Measurements from ENCODE around the gene MAGI2. TPM values are rescaled to one million over a fixed set of nuclear protein-coding genes. Genes with fewer than 3 reads are reported as not detected.
A peak's percentile ranks its signal among the peaks of the same experiment; 100 is the strongest.

MAGI2 gene
- total RNA-seq, 2 experiments from 2014 or later: 0.03 to 0.17 TPM

DNA sequence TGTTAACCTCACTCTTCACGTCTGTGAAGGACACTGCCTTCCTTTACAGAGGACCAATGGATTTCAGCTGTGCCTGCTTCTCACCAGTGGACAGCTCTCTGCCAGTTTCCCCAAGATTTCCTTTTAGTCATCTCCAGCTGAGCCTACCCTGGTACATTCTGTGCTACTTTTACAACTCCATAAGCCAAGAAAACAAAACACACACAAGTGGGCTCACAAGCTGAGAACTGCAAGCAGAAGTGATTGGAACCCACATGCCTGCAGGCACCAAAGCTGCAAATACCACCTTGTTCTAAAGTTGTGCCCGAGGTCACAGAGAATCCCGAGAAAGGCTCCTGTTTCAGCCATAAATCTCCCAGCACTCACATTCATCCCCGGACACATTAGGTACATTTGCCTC lies 1018.1 kb downstream of the MAGI2 start:
- H3K4me2 ChIP-seq (ENCODE audit: low read length): no peak overlapping the region

DNA sequence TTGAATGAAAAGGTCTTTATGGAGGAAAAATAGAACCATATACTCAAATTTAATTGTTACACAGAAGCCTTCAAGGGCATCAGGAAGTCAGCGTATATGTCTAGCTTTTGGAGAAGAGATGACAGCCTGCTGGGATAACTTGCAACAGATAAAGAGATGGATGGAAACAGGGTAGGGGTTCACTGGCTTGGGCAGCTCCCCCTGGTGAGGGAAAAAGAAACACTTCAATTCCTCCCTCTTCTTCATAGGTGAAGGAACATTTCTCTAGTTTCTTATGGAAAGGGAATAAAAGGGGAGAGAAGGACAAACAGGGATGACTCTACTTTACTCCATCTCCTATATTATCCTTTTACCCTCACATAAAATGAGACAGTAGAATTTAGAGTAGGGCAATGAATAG lies 1019.2 kb downstream of the MAGI2 start:
- ChIA-PET POLR2A (no interaction called here), CTCF (ENCODE audit: unreplicated experiment) (no interaction called here)
- no peaks in the 10 kb centered on the region for H4K20me1 ChIP-seq (ENCODE audit: insufficient read depth, low read length)
- H3K36me3 ChIP-seq (ENCODE audit: insufficient read depth, low read length): no peaks in the 10 kb centered on the region
- H3K4me2 ChIP-seq (ENCODE audit: low read length): no peak overlapping the region
- H3K4me3 ChIP-seq (ENCODE audit: low read depth, low read length, poor library complexity, severe bottlenecking): no peak overlapping the region
- no peaks in the 10 kb centered on the region for H3K4me1 ChIP-seq (ENCODE audit: insufficient read depth, low read length, poor library complexity, severe bottlenecking)
- intact Hi-C loops (cut with micrococcal nuclease; ENCODE audit: unreplicated experiment): no loop called here
- no peaks in the 10 kb centered on the region for H3K9me2 ChIP-seq (ENCODE audit: insufficient read depth, low read length)
- DNase-seq (ENCODE audit: low spot score): no peak
- no peaks in the 10 kb centered on the region for H3K79me2 ChIP-seq (ENCODE audit: insufficient read depth, low read depth, low read length)
- TF ChIP-seq EZH2phosphoT487 (IDR thresholded peaks at IDR 0.05; ENCODE audit: borderline replicate concordance, low read depth, low read length): no peak
- TF ChIP-seq, protein P1, sequence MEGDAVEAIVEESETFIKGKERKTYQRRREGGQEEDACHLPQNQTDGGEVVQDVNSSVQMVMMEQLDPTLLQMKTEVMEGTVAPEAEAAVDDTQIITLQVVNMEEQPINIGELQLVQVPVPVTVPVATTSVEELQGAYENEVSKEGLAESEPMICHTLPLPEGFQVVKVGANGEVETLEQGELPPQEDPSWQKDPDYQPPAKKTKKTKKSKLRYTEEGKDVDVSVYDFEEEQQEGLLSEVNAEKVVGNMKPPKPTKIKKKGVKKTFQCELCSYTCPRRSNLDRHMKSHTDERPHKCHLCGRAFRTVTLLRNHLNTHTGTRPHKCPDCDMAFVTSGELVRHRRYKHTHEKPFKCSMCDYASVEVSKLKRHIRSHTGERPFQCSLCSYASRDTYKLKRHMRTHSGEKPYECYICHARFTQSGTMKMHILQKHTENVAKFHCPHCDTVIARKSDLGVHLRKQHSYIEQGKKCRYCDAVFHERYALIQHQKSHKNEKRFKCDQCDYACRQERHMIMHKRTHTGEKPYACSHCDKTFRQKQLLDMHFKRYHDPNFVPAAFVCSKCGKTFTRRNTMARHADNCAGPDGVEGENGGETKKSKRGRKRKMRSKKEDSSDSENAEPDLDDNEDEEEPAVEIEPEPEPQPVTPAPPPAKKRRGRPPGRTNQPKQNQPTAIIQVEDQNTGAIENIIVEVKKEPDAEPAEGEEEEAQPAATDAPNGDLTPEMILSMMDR (conservative IDR thresholded peaks at IDR 0.05; ENCODE audit: low read length): peak; percentile 58
- BruUV-seq (replicated peaks): no TSS peak
- H3K9me3 ChIP-seq (ENCODE audit: low read length): no peaks in the 10 kb centered on the region
- H3K27ac ChIP-seq (ENCODE audit: low read depth, low read length, poor library complexity, severe bottlenecking): no peak overlapping the region
- no peak overlapping the region for H2AFZ ChIP-seq (ENCODE audit: low read length)

More for the DNA sequence above, 1018.1 kb downstream of the MAGI2 start:
- Histone ChIP-seq H4K20me1 (ENCODE audit: insufficient read depth, low read length) (no peaks in the 10 kb centered on the region), H3K36me3 (ENCODE audit: insufficient read depth, low read length) (no peaks in the 10 kb centered on the region), H2AFZ (ENCODE audit: low read length) (no peak overlapping the region), H3K9me3 (ENCODE audit: low read length) (no peaks in the 10 kb centered on the region), H3K9me2 (ENCODE audit: insufficient read depth, low read length) (no peaks in the 10 kb centered on the region), H3K4me3 (ENCODE audit: low read depth, low read length, poor library complexity, severe bottlenecking) (no peak overlapping the region), H3K4me1 (ENCODE audit: insufficient read depth, low read length, poor library complexity, severe bottlenecking) (no peaks in the 10 kb centered on the region), H3K79me2 (ENCODE audit: insufficient read depth, low read depth, low read length) (no peaks in the 10 kb centered on the region), H3K27ac (ENCODE audit: low read depth, low read length, poor library complexity, severe bottlenecking) (no peak overlapping the region)
- TF ChIP-seq, protein P1 (conservative IDR thresholded peaks at IDR 0.05; ENCODE audit: low read length): no peak
- TF ChIP-seq EZH2phosphoT487 (IDR thresholded peaks at IDR 0.05; ENCODE audit: borderline replicate concordance, low read depth, low read length): no peak
- no peak for DNase-seq (ENCODE audit: low spot score)
- no TSS peak for BruUV-seq (replicated peaks)
- intact Hi-C loops (cut with micrococcal nuclease; ENCODE audit: unreplicated experiment): no loop called here
- CTCF ChIA-PET (ENCODE audit: unreplicated experiment): no interaction called here
- POLR2A ChIA-PET: no interaction called here

DNA sequence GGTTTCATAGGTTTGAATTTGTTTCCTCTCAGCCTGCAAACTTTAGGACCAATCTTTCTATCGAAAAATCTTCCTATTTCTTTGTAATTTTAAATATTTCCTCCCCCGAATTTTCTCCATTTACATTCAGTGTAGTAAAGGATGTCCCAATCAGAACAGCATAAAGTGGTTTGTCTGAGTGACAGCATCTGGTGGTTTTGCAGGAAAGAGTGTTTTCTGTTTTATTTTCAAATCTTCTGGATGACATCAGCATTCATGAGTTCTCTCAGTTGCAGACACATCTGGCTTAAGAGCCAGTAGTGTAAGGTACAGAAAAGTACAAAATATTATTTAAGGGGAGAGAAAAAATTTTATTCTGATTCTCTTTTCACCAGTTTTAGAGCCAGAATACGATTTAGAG lies 1020.0 kb downstream of the MAGI2 start:
- Histone ChIP-seq H3K27ac (ENCODE audit: low read depth, low read length, poor library complexity, severe bottlenecking) (no peak overlapping the region), H3K4me2 (ENCODE audit: low read length) (no peak overlapping the region), H3K79me2 (ENCODE audit: insufficient read depth, low read depth, low read length) (no peaks in the 10 kb centered on the region), H3K4me3 (ENCODE audit: low read depth, low read length, poor library complexity, severe bottlenecking) (no peak overlapping the region), H3K36me3 (ENCODE audit: insufficient read depth, low read length) (no peaks in the 10 kb centered on the region), H3K9me3 (ENCODE audit: low read length) (no peaks in the 10 kb centered on the region), H4K20me1 (ENCODE audit: insufficient read depth, low read length) (no peaks in the 10 kb centered on the region), H3K9me2 (ENCODE audit: insufficient read depth, low read length) (no peaks in the 10 kb centered on the region), H2AFZ (ENCODE audit: low read length) (no peak overlapping the region), H3K4me1 (ENCODE audit: insufficient read depth, low read length, poor library complexity, severe bottlenecking) (no peaks in the 10 kb centered on the region)
- DNase-seq (ENCODE audit: low spot score): no peak
- ChIA-PET POLR2A (no interaction called here), CTCF (ENCODE audit: unreplicated experiment) (no interaction called here)
- BruUV-seq (replicated peaks): no TSS peak
- intact Hi-C loops (cut with micrococcal nuclease; ENCODE audit: unreplicated experiment): no loop called here
- no peak for TF ChIP-seq EZH2phosphoT487 (IDR thresholded peaks at IDR 0.05; ENCODE audit: borderline replicate concordance, low read depth, low read length)
- TF ChIP-seq, protein P1 (conservative IDR thresholded peaks at IDR 0.05; ENCODE audit: low read length): no peak
